ENCODE measurements around the gene NUSAP1.

DNA sequence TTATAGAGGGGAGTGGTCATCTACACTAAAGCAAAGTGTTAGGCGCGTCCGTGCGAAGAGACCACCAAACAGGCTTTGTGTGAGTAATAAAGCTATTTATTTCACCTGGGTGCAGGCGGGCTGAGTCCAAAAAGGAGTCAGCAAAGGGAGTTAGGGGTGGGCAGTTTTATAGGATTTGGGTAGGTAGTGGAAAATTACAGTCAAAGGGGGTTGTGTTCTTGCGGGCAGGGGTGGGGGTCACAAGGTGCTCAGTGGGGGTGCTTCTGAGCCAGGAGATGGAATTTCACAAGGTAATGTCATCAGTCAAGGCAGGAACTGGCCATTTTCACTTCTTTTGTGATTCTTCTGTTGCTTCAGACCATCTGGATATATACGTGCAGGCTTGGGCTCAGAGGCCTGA, 47.4 kb upstream of the NUSAP1 start:
- TF ChIP-seq OSR1 (CRISPR knock-in tag; IDR thresholded peaks at IDR 0.05) = no peak
- TF ChIP-seq PPARA (CRISPR knock-in tag; IDR thresholded peaks at IDR 0.05; ENCODE audit: borderline replicate concordance) = no peak

Data from SK-N-SH treated with all-trans-retinoic acid at 6 μM for 48 hours (cell line).